Activated T-helper 1 cell treated with anti-CD3 and anti-CD28 coated beads, Interleukin-12 subunit alpha, Interleukin-12 subunit beta, Interleukin-2, Interleukin-4 antibody, amounts not matched to agents 30 ng/mL and 10 ng/mL and 1 ng/mL, durations not matched to agents 14 hours and 24 hours and 36 hours (primary cell): ENCODE measurements around the gene TAGLN. TPM values are rescaled to one million over a fixed set of nuclear protein-coding genes. Genes with fewer than 3 reads are reported as not detected.

Experiments
- DNase-seq: peaks from one replicate; pipeline ENCODE4 v3.0.0; 2021; ENCODE audit warnings: low spot score
- H3K27ac Mint-ChIP-seq: one replicate; pipeline ENCODE4 v1.8.0; 2021; ENCODE audit warnings: mild to moderate bottlenecking, mixed read lengths
- H3K27me3 Mint-ChIP-seq: one replicate; pipeline ENCODE4 v1.8.0; 2022; ENCODE audit warnings: mild to moderate bottlenecking, moderate library complexity, mixed read lengths; ENCODE audit not compliant: insufficient read depth
- H3K36me3 Mint-ChIP-seq: one replicate; pipeline ENCODE4 v1.8.0; 2021; ENCODE audit warnings: low read depth, mixed read lengths
- H3K4me1 Mint-ChIP-seq: one replicate; pipeline ENCODE4 v1.8.0; 2021; ENCODE audit warnings: low read depth, mixed read lengths
- H3K4me3 Mint-ChIP-seq: one replicate; pipeline ENCODE4 v1.8.0; 2021; ENCODE audit warnings: mild to moderate bottlenecking, moderate library complexity, mixed read lengths
- H3K9me3 Mint-ChIP-seq: one replicate; pipeline ENCODE4 v1.8.0; 2021; ENCODE audit warnings: mixed read lengths
- intact Hi-C: fragments of 100-400 bp; cut with micrococcal nuclease; formaldehyde crosslinking; loops from one replicate; pipeline ENCODE4 v1.15.1; 2024
- total RNA-seq: library from RNA; stranded (reverse); gene quantifications from 2 replicates; pipeline ENCODE4 v1.2.3, GENCODE V29; 2022

Gene TAGLN
- total RNA-seq, 1 donor from 2014 or later: 4.6 TPM

GRCh38 chr11:117248341-117248740 is 49.2 kb downstream of the TAGLN start:
- no peak for DNase-seq
- no peaks in the 10 kb centered on the region for H3K27me3 Mint-ChIP-seq
- no peak overlapping the region for H3K4me3 Mint-ChIP-seq
- H3K9me3 Mint-ChIP-seq: no peaks in the 10 kb centered on the region
- peaks cover 36% of the 10 kb centered on the region for H3K36me3 Mint-ChIP-seq
- no peak overlapping the region for H3K27ac Mint-ChIP-seq
- intact Hi-C loops: no loop called here
- no peaks in the 10 kb centered on the region for H3K4me1 Mint-ChIP-seq

GRCh38 chr11:117249571-117249970 is 50.4 kb downstream of the TAGLN start:
- Mint-ChIP-seq H3K4me1 (no peaks in the 10 kb centered on the region), H3K27ac (no peak overlapping the region), H3K36me3 (peaks cover 35% of the 10 kb centered on the region), H3K27me3 (no peaks in the 10 kb centered on the region), H3K9me3 (no peaks in the 10 kb centered on the region), H3K4me3 (no peak overlapping the region)
- intact Hi-C loops: no loop called here
- DNase-seq: no peak

GRCh38 chr11:117251506-117251905 is 52.3 kb downstream of the TAGLN start:
- no peaks in the 10 kb centered on the region for H3K9me3 Mint-ChIP-seq
- H3K36me3 Mint-ChIP-seq: peaks cover 27% of the 10 kb centered on the region

GRCh38 chr11:117255966-117256365 is 56.8 kb downstream of the TAGLN start:
- intact Hi-C loops: no loop called here
- Mint-ChIP-seq H3K4me3 (no peak overlapping the region), H3K27ac (no peak overlapping the region), H3K4me1 (peaks cover 5% of the 10 kb centered on the region), H3K36me3 (peaks cover 18% of the 10 kb centered on the region), H3K27me3 (no peaks in the 10 kb centered on the region), H3K9me3 (no peaks in the 10 kb centered on the region)
- no peak for DNase-seq

More at GRCh38 chr11:117251506-117251905, 52.3 kb downstream of the TAGLN start:
- Mint-ChIP-seq H3K27ac (no peak overlapping the region), H3K4me3 (no peak overlapping the region), H3K27me3 (no peaks in the 10 kb centered on the region), H3K4me1 (peaks cover 5% of the 10 kb centered on the region)
- DNase-seq: no peak
- intact Hi-C loops: no loop called here

- intact Hi-C loops: no loop called here
- no peak for DNase-seq
- H3K4me1 Mint-ChIP-seq: peaks cover 5% of the 10 kb centered on the region
- H3K27me3 Mint-ChIP-seq: no peaks in the 10 kb centered on the region
- no peak overlapping the region for H3K27ac Mint-ChIP-seq
- no peak overlapping the region for H3K4me3 Mint-ChIP-seq
- H3K9me3 Mint-ChIP-seq: no peaks in the 10 kb centered on the region
- peaks cover 17% of the 10 kb centered on the region for H3K36me3 Mint-ChIP-seq
Measured at GRCh38 chr11:117256573-117256972, 57.4 kb downstream of the TAGLN start.

Other genes starting within 250 kb of the TAGLN start
- 49.9 and 54.2 TPM in 2 replicates for gene SIK3, start 100.9 kb upstream of the TAGLN start, total RNA-seq
- gene PAFAH1B2, start 55.1 kb upstream of the TAGLN start, total RNA-seq: 71.8 and 83.6 TPM in 2 replicates
- gene SIDT2, start 20.6 kb upstream of the TAGLN start, total RNA-seq: 24.3 and 32.2 TPM in 2 replicates
- gene PCSK7, start 32.7 kb downstream of the TAGLN start, total RNA-seq: 151 and 154 TPM in 2 replicates
- 18.5 and 26.3 TPM in 2 replicates for gene RNF214, start 33.3 kb downstream of the TAGLN start, total RNA-seq
- gene BACE1-AS, start 92.0 kb downstream of the TAGLN start, total RNA-seq: 4.8 and 5.7 TPM in 2 replicates
- 0.13 and 0.27 TPM in 2 replicates for gene BACE1, start 116.9 kb downstream of the TAGLN start, total RNA-seq
- 37.2 and 43.5 TPM in 2 replicates for gene CEP164, start 128.5 kb downstream of the TAGLN start, total RNA-seq